ENCODE measurements around the gene MPRIP. TPM values are rescaled to one million over a fixed set of nuclear protein-coding genes. Genes with fewer than 3 reads are reported as not detected.
A peak's percentile ranks its signal among the peaks of the same experiment; 100 is the strongest.

MPRIP gene
- total RNA-seq, 1 donor, result 62.9 TPM

DNA sequence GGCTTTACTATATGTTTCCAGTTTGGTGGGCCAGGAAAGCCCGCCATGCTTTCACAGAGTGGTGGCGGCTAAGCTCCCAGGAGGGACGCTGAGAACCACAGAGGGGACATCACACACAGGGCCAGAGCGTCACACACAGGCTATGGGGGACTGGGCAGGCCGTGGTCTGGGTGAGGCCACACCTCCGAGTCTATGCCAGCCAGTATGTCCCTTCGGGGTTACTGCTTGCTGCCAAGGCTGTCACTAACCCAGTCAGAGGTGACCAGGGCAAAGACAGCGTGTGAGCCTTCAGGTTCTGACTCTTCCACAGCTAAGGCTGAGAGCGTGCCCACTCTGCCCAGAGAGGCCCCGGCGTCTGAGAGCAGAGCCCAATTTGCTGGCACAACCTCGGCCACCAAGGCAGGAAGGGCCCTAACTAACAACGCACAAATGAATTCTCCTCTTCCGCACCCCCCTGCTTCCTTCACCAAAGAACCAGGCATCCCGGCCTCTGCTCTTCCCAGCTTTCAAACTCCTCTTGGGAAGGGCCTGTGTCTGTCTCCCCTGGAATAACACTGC, 161.0 kb downstream of the MPRIP start:
- Histone ChIP-seq H3K4me1 (ENCODE audit: insufficient read depth, low read length) (peaks cover 30% of the 10 kb centered on the region), H3K9me3 (ENCODE audit: low read depth, low read length) (no peaks in the 10 kb centered on the region), H3K4me3 (ENCODE audit: low read length) (no peak overlapping the region), H3K27me3 (ENCODE audit: insufficient read depth, low read length) (no peaks in the 10 kb centered on the region)

DNA sequence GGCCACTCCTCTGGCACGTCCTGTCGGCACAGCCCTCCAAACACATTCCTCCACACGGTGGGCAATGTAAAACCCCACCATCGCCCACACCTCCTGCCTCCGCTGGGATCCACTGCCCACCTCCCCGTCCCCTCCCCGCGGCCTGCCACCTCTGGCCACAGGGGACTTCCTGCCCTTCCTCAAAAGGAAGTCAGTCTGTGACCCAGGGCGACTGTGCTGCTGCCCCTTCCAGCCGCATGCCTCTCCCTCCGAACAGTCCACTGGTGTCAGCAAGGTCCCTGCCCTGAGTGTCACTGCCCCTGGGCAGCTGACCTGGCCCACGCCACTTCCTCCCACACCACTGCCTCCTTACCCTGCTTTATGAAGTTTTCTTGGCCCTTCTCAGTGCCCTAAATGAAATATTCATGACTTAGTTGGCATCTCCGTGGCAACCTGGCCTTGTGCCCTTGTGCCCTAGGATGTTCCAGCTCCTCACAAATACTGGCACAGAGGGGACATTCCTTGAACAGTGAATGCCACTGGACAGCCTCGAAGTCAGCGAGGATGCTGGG, 161.9 kb downstream of the MPRIP start:
- H3K9me3 ChIP-seq (ENCODE audit: low read depth, low read length), result no peaks in the 10 kb centered on the region
- H3K4me1 ChIP-seq (ENCODE audit: insufficient read depth, low read length), result peaks cover 30% of the 10 kb centered on the region
- H3K4me3 ChIP-seq (ENCODE audit: low read length), result no peak overlapping the region
- no peaks in the 10 kb centered on the region for H3K27me3 ChIP-seq (ENCODE audit: insufficient read depth, low read length)

DNA sequence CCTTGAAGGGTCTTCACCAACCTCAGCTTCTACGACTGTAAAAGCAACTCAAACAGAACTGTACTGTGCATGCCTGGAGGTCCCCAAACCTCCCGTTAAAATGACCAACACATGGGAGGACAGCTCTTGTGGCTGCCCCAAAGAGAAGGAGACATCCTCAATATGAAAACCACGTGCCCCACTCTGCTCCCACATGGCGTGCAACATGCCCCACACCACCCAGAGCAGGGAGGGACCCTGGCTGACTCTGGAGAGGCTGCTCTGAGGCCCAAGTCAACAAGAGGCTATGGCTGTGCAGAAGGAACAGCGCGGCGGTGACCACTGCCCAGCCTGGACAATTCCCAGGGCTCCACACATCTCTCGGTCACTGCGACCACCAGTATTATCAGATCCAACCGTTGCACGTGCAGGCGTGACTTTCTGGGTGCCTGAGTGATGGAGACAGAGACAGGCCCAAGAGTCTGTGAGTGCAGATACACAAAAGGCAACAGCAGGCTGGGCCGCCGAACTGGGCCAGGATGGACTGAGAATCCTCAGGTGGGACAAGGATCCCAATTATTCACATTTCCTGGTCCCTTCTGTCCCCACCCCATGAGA, 162.5 kb downstream of the MPRIP start:
- Histone ChIP-seq H3K4me1 (ENCODE audit: insufficient read depth, low read length) (peaks cover 30% of the 10 kb centered on the region), H3K4me3 (ENCODE audit: low read length) (peak overlapping the region; percentile 38), H3K9me3 (ENCODE audit: low read depth, low read length) (no peaks in the 10 kb centered on the region), H3K27me3 (ENCODE audit: insufficient read depth, low read length) (no peaks in the 10 kb centered on the region)

DNA sequence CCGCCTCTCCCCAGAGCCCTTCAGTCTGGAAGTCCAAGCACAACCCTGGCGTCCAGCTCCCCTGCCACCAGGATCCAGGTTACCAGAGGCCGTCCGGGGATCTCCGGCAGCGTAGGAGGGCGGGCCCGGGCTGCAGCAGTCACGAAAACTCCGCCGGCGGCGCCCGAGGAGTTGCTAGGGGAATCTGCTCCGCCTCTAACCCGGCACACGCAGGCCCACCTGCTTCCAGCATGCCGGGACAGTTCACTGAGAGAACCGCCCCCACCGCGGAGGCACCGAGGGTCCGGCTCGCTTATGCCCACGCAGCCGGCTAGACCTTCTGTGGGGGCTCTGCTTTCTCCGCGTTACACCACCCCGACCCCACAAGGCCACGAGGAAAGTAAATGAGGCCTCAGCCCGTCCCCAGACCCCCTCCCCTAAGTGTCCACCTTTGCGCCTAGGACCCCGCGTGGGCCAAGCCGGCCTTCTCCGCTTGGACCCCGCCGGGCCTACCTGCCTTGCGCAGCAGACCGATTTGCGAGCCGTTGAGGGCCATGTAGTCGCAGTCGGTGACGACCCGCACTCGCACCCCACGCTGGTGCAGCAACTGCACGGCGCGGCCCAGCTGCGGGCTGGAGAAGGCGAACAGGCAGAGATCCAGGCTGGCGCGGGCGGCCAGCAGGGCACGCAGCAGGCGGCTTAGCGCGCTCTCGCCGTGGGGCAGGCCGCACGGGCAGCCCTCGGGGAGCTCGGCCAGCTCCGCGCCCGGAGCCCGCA, 163.3 kb downstream of the MPRIP start:
- peaks cover 30% of the 10 kb centered on the region for H3K4me1 ChIP-seq (ENCODE audit: insufficient read depth, low read length)
- H3K27me3 ChIP-seq (ENCODE audit: insufficient read depth, low read length), result no peaks in the 10 kb centered on the region
- peak overlapping the region; percentile 38 for H3K4me3 ChIP-seq (ENCODE audit: low read length)
- H3K9me3 ChIP-seq (ENCODE audit: low read depth, low read length), result no peaks in the 10 kb centered on the region

DNA sequence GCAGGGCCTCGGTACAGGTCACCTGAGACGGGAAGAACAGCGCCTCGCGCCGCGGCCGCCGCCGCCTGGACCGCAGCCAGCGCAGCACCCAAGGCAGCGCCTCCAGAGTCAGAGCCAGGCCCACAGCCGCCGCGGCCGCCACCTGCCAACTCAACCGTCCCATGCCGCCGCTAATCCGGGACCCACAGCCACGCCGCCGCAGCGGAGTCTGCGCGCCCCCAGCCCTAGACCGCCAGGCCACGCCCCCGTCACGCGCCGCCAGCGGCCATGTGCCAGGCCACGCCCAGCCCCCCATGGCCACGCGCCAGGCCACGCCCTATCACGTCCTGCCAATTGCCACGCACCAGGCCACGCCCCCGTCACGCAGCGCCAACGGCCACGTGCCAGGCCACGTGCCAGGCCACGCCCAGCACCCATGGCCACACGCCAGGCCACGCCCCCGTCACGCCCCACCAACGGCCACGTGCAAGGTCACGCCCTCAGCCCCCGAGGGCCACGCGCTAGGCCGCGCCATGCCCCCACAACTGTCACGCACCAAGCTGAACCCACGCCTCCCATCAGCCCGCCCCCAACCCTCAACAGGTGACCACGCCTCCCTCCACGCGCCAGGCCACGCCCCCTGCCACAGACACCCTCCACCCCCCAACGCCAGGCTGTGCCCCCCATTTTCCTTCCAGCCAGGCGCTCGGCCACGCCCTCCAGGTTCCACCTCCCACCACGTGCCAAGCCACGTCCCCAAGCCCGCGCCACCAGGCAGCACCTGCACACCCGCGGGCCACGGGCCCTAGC, 164.1 kb downstream of the MPRIP start, which contains the start of gene PLD6:
TSS of gene PLD6 (minus strand) at position 210 of the 789 bp plus-strand sequence. CDS start at position 163, 47 bp downstream.
- Histone ChIP-seq H3K27me3 (ENCODE audit: insufficient read depth, low read length) (no peaks in the 10 kb centered on the region), H3K4me3 (ENCODE audit: low read length) (peak within 1 kb of the TSS; percentile 38), H3K4me1 (ENCODE audit: insufficient read depth, low read length) (peaks cover 30% of the 10 kb centered on the region), H3K9me3 (ENCODE audit: low read depth, low read length) (no peaks in the 10 kb centered on the region)

- H3K27me3 ChIP-seq (ENCODE audit: insufficient read depth, low read length), result no peaks in the 10 kb centered on the region
- peaks cover 30% of the 10 kb centered on the region for H3K4me1 ChIP-seq (ENCODE audit: insufficient read depth, low read length)
- H3K4me3 ChIP-seq (ENCODE audit: low read length), result no peak overlapping the region
- no peaks in the 10 kb centered on the region for H3K9me3 ChIP-seq (ENCODE audit: low read depth, low read length)
Observed at GRCh38 chr17:17206913-17207335, 164.7 kb downstream of the MPRIP start.

GRCh38 chr17:17207998-17208397, 165.7 kb downstream of the MPRIP start:
- Histone ChIP-seq H3K9me3 (ENCODE audit: low read depth, low read length) (no peaks in the 10 kb centered on the region), H3K4me3 (ENCODE audit: low read length) (no peak overlapping the region), H3K4me1 (ENCODE audit: insufficient read depth, low read length) (peaks cover 30% of the 10 kb centered on the region), H3K27me3 (ENCODE audit: insufficient read depth, low read length) (no peaks in the 10 kb centered on the region)

- Histone ChIP-seq H3K27me3 (ENCODE audit: insufficient read depth, low read length) (no peaks in the 10 kb centered on the region), H3K4me1 (ENCODE audit: insufficient read depth, low read length) (no peaks in the 10 kb centered on the region), H3K9me3 (ENCODE audit: low read depth, low read length) (no peaks in the 10 kb centered on the region), H3K4me3 (ENCODE audit: low read length) (no peak overlapping the region)
Observed at GRCh38 chr17:17213775-17214174, 171.5 kb downstream of the MPRIP start.

DNA sequence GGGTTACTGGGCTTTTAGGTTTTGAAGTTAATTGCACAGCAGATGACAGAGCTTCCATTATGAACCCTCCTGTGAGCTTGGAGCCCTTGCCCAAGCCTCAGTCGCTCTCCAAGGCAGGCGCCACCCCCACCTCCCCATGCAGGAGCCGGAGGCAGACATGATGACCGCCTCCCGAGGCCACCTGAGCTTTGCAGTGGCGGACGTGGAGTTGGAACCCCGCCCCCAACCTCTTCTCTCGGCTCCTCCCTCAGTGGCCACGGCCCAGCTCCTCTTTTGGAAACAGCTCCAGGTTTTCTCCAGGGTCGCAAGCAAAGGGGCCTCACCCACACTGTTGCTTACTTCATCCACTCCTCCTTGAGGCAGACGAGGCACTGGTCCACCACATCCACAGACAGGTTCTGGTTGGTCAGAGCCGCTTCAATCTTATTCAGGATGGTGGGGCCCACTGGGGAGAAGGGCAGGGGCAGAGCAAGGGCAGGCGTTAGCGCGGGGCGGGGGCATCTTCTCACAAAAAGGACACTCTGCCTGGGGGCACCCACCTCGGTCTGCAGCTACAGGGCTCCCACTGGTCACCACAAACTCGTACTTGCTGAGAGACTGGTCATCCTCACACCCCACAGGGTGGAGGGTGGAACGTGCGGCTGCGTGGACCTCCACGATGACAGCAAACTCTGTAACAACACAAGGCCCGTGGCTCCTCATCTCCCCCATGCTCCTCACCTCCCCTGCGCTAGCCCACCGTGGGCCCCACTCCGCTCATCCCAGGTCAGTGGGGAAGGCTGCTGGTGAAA, 172.6 kb downstream of the MPRIP start:
- no peaks in the 10 kb centered on the region for H3K27me3 ChIP-seq (ENCODE audit: insufficient read depth, low read length)
- H3K4me3 ChIP-seq (ENCODE audit: low read length), result no peak overlapping the region
- H3K4me1 ChIP-seq (ENCODE audit: insufficient read depth, low read length), result no peaks in the 10 kb centered on the region
- H3K9me3 ChIP-seq (ENCODE audit: low read depth, low read length), result no peaks in the 10 kb centered on the region

DNA sequence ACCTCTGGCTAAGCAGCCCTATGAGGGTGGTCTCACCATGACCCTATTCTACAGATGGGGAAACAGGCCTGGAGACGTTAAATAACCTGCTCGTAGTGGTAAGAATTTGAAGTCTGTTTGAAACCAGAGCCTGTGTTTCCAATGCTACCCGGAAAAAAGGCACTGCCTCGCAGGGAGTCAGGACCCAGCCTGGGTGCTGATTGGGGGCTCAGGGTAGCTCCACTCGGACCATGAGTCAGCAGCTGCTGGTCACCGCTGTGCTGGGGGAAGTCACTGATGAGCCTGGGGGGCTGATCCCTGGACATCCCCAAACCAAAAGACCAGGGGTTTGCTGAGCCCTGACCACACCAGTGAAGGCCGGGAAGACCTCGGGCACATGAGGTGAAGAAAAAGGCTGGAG, 173.3 kb downstream of the MPRIP start:
- H3K4me3 ChIP-seq (ENCODE audit: low read length), result no peak overlapping the region
- H3K9me3 ChIP-seq (ENCODE audit: low read depth, low read length), result no peaks in the 10 kb centered on the region
- no peaks in the 10 kb centered on the region for H3K4me1 ChIP-seq (ENCODE audit: insufficient read depth, low read length)
- no peaks in the 10 kb centered on the region for H3K27me3 ChIP-seq (ENCODE audit: insufficient read depth, low read length)

GRCh38 chr17:17216236-17216635, 174.0 kb downstream of the MPRIP start:
- H3K4me3 ChIP-seq (ENCODE audit: low read length), result no peak overlapping the region
- H3K4me1 ChIP-seq (ENCODE audit: insufficient read depth, low read length), result no peaks in the 10 kb centered on the region
- H3K27me3 ChIP-seq (ENCODE audit: insufficient read depth, low read length), result no peaks in the 10 kb centered on the region
- no peaks in the 10 kb centered on the region for H3K9me3 ChIP-seq (ENCODE audit: low read depth, low read length)

DNA sequence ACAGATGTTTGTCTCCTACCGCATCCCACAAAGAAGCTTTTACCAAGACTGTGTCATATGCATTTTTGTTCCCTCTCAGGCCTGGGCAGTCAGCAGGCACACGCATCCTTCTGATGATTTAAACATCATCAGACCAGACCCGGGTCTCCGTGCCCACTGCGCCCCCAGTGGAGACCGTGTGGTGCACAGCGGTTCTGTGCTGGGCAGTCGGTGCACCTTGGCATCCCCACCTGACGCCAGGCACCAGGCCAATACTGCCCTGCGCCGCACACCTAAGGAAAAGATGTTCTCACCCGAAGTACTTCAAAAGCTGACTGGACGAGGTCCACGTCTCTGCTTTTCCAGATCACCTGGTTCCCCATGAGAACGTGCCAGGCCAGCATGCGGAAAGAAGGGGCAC, 174.5 kb downstream of the MPRIP start:
- no peaks in the 10 kb centered on the region for H3K4me1 ChIP-seq (ENCODE audit: insufficient read depth, low read length)
- no peaks in the 10 kb centered on the region for H3K9me3 ChIP-seq (ENCODE audit: low read depth, low read length)
- no peak overlapping the region for H3K4me3 ChIP-seq (ENCODE audit: low read length)
- no peaks in the 10 kb centered on the region for H3K27me3 ChIP-seq (ENCODE audit: insufficient read depth, low read length)

- Histone ChIP-seq H3K27me3 (ENCODE audit: insufficient read depth, low read length) (no peaks in the 10 kb centered on the region), H3K9me3 (ENCODE audit: low read depth, low read length) (no peaks in the 10 kb centered on the region), H3K4me1 (ENCODE audit: insufficient read depth, low read length) (no peaks in the 10 kb centered on the region), H3K4me3 (ENCODE audit: low read length) (no peak overlapping the region)
Observed at GRCh38 chr17:17217995-17218394, 175.7 kb downstream of the MPRIP start.

DNA sequence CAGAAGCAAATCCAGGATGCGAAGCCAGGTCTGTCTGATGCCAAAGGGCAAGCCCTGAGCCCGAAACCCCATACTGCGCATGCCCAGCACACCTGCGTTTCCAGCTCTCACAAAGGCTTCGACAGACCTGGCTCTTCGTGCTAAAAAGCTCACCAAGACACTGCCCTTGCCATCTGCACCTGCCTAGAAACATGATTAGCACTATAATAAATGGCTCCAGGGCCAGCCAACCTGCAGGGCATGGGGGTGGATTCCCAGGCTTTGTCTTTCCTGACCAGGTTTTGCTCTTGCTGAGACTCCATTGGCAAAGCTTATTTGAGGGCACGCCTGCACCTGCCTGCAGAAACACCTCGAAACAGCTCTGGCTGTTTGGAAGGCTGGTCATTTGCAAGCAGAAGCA, 178.3 kb downstream of the MPRIP start:
- Histone ChIP-seq H3K4me1 (ENCODE audit: insufficient read depth, low read length) (no peaks in the 10 kb centered on the region), H3K4me3 (ENCODE audit: low read length) (no peak overlapping the region), H3K27me3 (ENCODE audit: insufficient read depth, low read length) (no peaks in the 10 kb centered on the region), H3K9me3 (ENCODE audit: low read depth, low read length) (no peaks in the 10 kb centered on the region)

Data from mononuclear cell (primary cell).